ENCODE data around the gene KLHL22.

GRCh38 chr22:20451920-20452319 lies 43.7 kb downstream of the KLHL22 start:
- TF ChIP-seq CTCF (IDR thresholded peaks at IDR 0.05) (no peak), EZH2 (IDR thresholded peaks at IDR 0.05) (no peak), EZH2phosphoT487 (IDR thresholded peaks at IDR 0.05) (no peak)
